Activated CD8-positive, alpha-beta T cell treated with anti-CD3 and anti-CD28 coated beads for 36 hours (primary cell): ENCODE measurements around the gene HBEGF. TPM values are rescaled to one million over a fixed set of nuclear protein-coding genes. Genes with fewer than 3 reads are reported as not detected.
A peak's percentile ranks its signal among the peaks of the same experiment; 100 is the strongest.

Experiments used
- ATAC-seq: fragments of 200-7000 bp; cut with Tn5 transposase; one replicate; pipeline ENCODE4 v1.10.0; 2021; ENCODE audit warnings: mild to moderate bottlenecking, moderate library complexity
- CTCF ChIA-PET: fragments of 350-600 bp; sonication (Branson Sonifier 250); formaldehyde crosslinking; loops from one replicate; lab custom pipeline; 2021; ENCODE audit warnings: antibody characterized with exemption; lab: Charles Lee
- POLR2A ChIA-PET: fragments of 350-600 bp; sonication (Branson Sonifier 250); formaldehyde crosslinking; loops from one replicate; lab custom pipeline; 2021; ENCODE audit warnings: antibody characterized with exemption; lab: Charles Lee
- DNase-seq: peaks from one replicate; pipeline ENCODE4 v3.0.0-alpha.2; 2020
- H3K27ac Mint-ChIP-seq: one replicate; pipeline ENCODE4 v1.8.0; 2021; ENCODE audit warnings: mild to moderate bottlenecking, mixed read lengths
- H3K27me3 Mint-ChIP-seq: one replicate; pipeline ENCODE4 v1.8.0; 2021; ENCODE audit warnings: mixed read lengths
- H3K36me3 Mint-ChIP-seq: one replicate; pipeline ENCODE4 v1.8.0; 2021; ENCODE audit warnings: low read depth, mixed read lengths
- H3K4me1 Mint-ChIP-seq: one replicate; pipeline ENCODE4 v1.8.0; 2021; ENCODE audit warnings: low read depth, mixed read lengths
- H3K4me3 Mint-ChIP-seq: one replicate; pipeline ENCODE4 v1.8.0; 2021; ENCODE audit warnings: mild to moderate bottlenecking, moderate library complexity, mixed read lengths
- H3K9me3 Mint-ChIP-seq: one replicate; pipeline ENCODE4 v1.8.0; 2021; ENCODE audit warnings: mixed read lengths
- CTCF ChIP-seq: fragments of 200-600 bp; IDR thresholded peaks from one replicate; pipeline ENCODE4 v1.8.0; 2022; ENCODE audit warnings: antibody characterized with exemption, mild to moderate bottlenecking
- intact Hi-C: fragments of 100-400 bp; cut with micrococcal nuclease; formaldehyde crosslinking; loops from one replicate; pipeline ENCODE4 v1.10.0; 2022
- total RNA-seq, 2 experiments: library from RNA; stranded (reverse); gene quantifications; one replicate each; pipeline ENCODE4 v1.2.3, GENCODE V29; 2021

HBEGF gene
- total RNA-seq, 2 experiments from 2014 or later, result 5.1 to 6.4 TPM

- ATAC-seq (no peak), DNase-seq (no peak)
- intact Hi-C loops, result loop anchor here (10.0 kb wide), 1 partner anchor 355 kb away; no protein-coding TSS in a partner anchor
- Mint-ChIP-seq H3K4me3 (no peak within 1 kb of the TSS), H3K27ac (no peak within 1 kb of the TSS), H3K27me3 (peaks cover 9% of the 10 kb centered on the region), H3K9me3 (no peaks in the 10 kb centered on the region), H3K4me1 (peaks cover 17% of the 10 kb centered on the region), H3K36me3 (no peaks in the 10 kb centered on the region)
- CTCF ChIA-PET, result interaction anchor here (1.6 to 10.9 kb wide), 5 partner anchors 11 to 124 kb away, joined by 3 to 160 read pairs (median 12); partner anchors contain the start of gene HBEGF
- POLR2A ChIA-PET, result no interaction called here
- no peak for TF ChIP-seq CTCF
Observed at GRCh38 chr5:140360101-140360500, 13.7 kb upstream of the HBEGF start, which contains the start of gene SLC4A9. TSS of gene SLC4A9 (plus strand) at chr5:140360194. CDS start at chr5:140360237, 43 bp downstream.

- Mint-ChIP-seq H3K4me3 (no peak overlapping the region), H3K9me3 (no peaks in the 10 kb centered on the region), H3K36me3 (no peaks in the 10 kb centered on the region), H3K27me3 (peaks cover 9% of the 10 kb centered on the region), H3K27ac (no peak overlapping the region), H3K4me1 (peaks cover 17% of the 10 kb centered on the region)
- DNase-seq, result no peak
- CTCF ChIA-PET, result interaction anchor here (1.0 to 10.9 kb wide), 9 partner anchors 10 to 274 kb away, joined by 3 to 160 read pairs (median 4); partner anchors contain the start of genes CD14 and HBEGF
- intact Hi-C loops, result loop anchor here (5.0 kb wide), 1 partner anchor 278 kb away; the partner anchor contains the start of gene TMCO6
- no peak for ATAC-seq
- TF ChIP-seq CTCF, result no peak
- POLR2A ChIA-PET, result interaction anchor here (0.7 kb wide), 1 partner anchor 20 kb away, joined by 3 read pairs; no protein-coding TSS in a partner anchor
Observed at GRCh38 chr5:140358738-140359310, 12.4 kb upstream of the HBEGF start.

GRCh38 chr5:140357726-140358093, 11.3 kb upstream of the HBEGF start:
- Mint-ChIP-seq H3K27me3 (peaks cover 9% of the 10 kb centered on the region), H3K36me3 (no peaks in the 10 kb centered on the region), H3K9me3 (no peaks in the 10 kb centered on the region), H3K4me1 (peaks cover 13% of the 10 kb centered on the region), H3K4me3 (peak overlapping the region; percentile 49), H3K27ac (peak overlapping the region; percentile 31)
- POLR2A ChIA-PET, result no interaction called here
- CTCF ChIA-PET, result interaction anchor here (4.6 to 10.9 kb wide), 2 partner anchors 9 to 116 kb away, joined by 58 to 160 read pairs; partner anchors contain the start of gene HBEGF
- DNase-seq (peak; percentile 88), ATAC-seq (peak; percentile 99)
- peak; percentile 73 for TF ChIP-seq CTCF
- intact Hi-C loops, result loop anchor here (5.0 kb wide), 1 partner anchor 280 kb away; the partner anchor contains the start of gene TMCO6

- Mint-ChIP-seq H3K9me3 (no peaks in the 10 kb centered on the region), H3K27ac (no peak overlapping the region), H3K27me3 (peaks cover 9% of the 10 kb centered on the region), H3K36me3 (no peaks in the 10 kb centered on the region), H3K4me3 (peak overlapping the region; percentile 13), H3K4me1 (peaks cover 13% of the 10 kb centered on the region)
- ChIA-PET POLR2A (interaction anchor here (0.5 kb wide), 1 partner anchor 41 kb away, joined by 4 read pairs; no protein-coding TSS in a partner anchor), CTCF (interaction anchor here (1.2 to 22.2 kb wide), 3 partner anchors 8 to 107 kb away, joined by 3 to 874 read pairs (median 5); no protein-coding TSS in a partner anchor)
- no peak for TF ChIP-seq CTCF
- DNase-seq, result no peak
- no peak for ATAC-seq
- intact Hi-C loops, result loop anchor here (5.0 kb wide), 1 partner anchor 280 kb away; the partner anchor contains the start of gene TMCO6
Observed at GRCh38 chr5:140356853-140357725, 10.7 kb upstream of the HBEGF start.
